Tibial nerve (tissue), 4 donors: ENCODE measurements around the gene CFAP251. TPM values are rescaled to one million over a fixed set of nuclear protein-coding genes. Genes with fewer than 3 reads are reported as not detected.

Experiments
- DNase-seq, 2 donors: peaks; one replicate each; pipeline ENCODE4 v3.0.0-alpha.2; 2019; ENCODE audit warnings: low spot score in 2 of 2
- H3K27ac ChIP-seq, 4 donors: fragments of 200-600 bp; sonication (generic) in 3 of 4; one replicate each; pipeline ENCODE4 v1.5.1; 2017 to 2019; ENCODE audit warnings: mild to moderate bottlenecking in 1 of 4
- H3K27me3 ChIP-seq, 2 donors: fragments of 200-600 bp; sonication (generic) in 1 of 2; one replicate each; pipeline versions ENCODE4 v1.5.1 to v1.6.0; 2017 to 2019
- H3K36me3 ChIP-seq, 3 donors: fragments of 200-600 bp; sonication (generic); one replicate each; pipeline ENCODE4 v1.5.1; 2018 to 2019
- H3K4me1 ChIP-seq, 4 donors: fragments of 200-600 bp; sonication (generic) in 3 of 4; one replicate each; pipeline ENCODE4 v1.5.1; 2017 to 2019
- H3K4me3 ChIP-seq, 4 donors: fragments of 200-600 bp; sonication (generic) in 3 of 4; one replicate each; pipeline ENCODE4 v1.5.1; 2017 to 2019; ENCODE audit warnings: mild to moderate bottlenecking in 1 of 4, moderate library complexity in 1 of 4
- H3K9me3 ChIP-seq, 4 donors: fragments of 200-600 bp; sonication (generic) in 3 of 4; one replicate each; pipeline ENCODE4 v1.5.1; 2017 to 2019
- CTCF ChIP-seq, 5 experiments: fragments of 200-600 bp in 3 of 5; fragments of 450-650 bp in 2 of 5; sonication (generic) in 3 of 5; IDR thresholded peaks; one replicate each; pipeline ENCODE4 v1.5.1; 2016 to 2019; ENCODE audit warnings: antibody characterized with exemption in 5 of 5, mild to moderate bottlenecking in 3 of 5, moderate library complexity in 2 of 5
- EP300 ChIP-seq, 2 donors: sonication (generic); formaldehyde crosslinking; IDR thresholded peaks; one replicate each; pipeline ENCODE4 v1.6.1; 2017; ENCODE audit warnings: antibody characterized with exemption in 2 of 2, mild to moderate bottlenecking in 1 of 2
- POLR2A ChIP-seq, 2 donors: fragments of 450-650 bp; IDR thresholded peaks; one replicate each; pipeline ENCODE4 v1.6.1; 2017; ENCODE audit warnings: antibody characterized with exemption in 2 of 2, mild to moderate bottlenecking in 2 of 2, moderate library complexity in 2 of 2
- WGBS, 2 donors: methylation state at CpG; one replicate each; pipeline ENCODE4 v1.1.5; 2018; 5-methylcytosine and 5-hydroxymethylcytosine counted together
- total RNA-seq, 4 donors: library from RNA; depleted of rRNA; stranded (reverse); fragments of >200 nt; gene quantifications; one replicate each; pipeline ENCODE4 v1.1.0, GENCODE V29; 2016

CFAP251 gene
- total RNA-seq, 4 donors from 2014 or later = 3.0 to 5.4 (median 3.9) TPM

- TF ChIP-seq EP300 (IDR thresholded peaks at IDR 0.05) (no peak), CTCF (IDR thresholded peaks at IDR 0.05) (no peak), POLR2A (IDR thresholded peaks at IDR 0.05) (no peak)
- Histone ChIP-seq H3K27me3 (no peaks in the 10 kb centered on the region), H3K9me3 (no peaks in the 10 kb centered on the region), H3K4me1 (no peaks in the 10 kb centered on the region), H3K27ac (no peak overlapping the region), H3K4me3 (no peak overlapping the region), H3K36me3 (peaks cover 0 to 98% (median 11%) of the 10 kb centered on the region in 3 donors)
- WGBS, 2 donors = 33 to 38% methylated on average over 4 of the region's 4 CpGs
- no peak for DNase-seq
Measured at GRCh38 chr12:121905746-121906145, 12.6 kb upstream of the CFAP251 start.

GRCh38 chr12:121908702-121909101 is 9.7 kb upstream of the CFAP251 start:
- Histone ChIP-seq H3K9me3 (no peaks in the 10 kb centered on the region), H3K27ac (no peak overlapping the region), H3K27me3 (no peaks in the 10 kb centered on the region), H3K4me3 (no peak overlapping the region), H3K36me3 (peaks cover 0 to 95% (median 6%) of the 10 kb centered on the region in 3 donors), H3K4me1 (no peaks in the 10 kb centered on the region)
- TF ChIP-seq CTCF (IDR thresholded peaks at IDR 0.05) (no peak), POLR2A (IDR thresholded peaks at IDR 0.05) (no peak), EP300 (IDR thresholded peaks at IDR 0.05) (no peak)
- no peak for DNase-seq
- 56 to 60% methylated on average over 2 of the region's 2 CpGs for WGBS, 2 donors

GRCh38 chr12:121911824-121912585 is 6.4 kb upstream of the CFAP251 start:
- TF ChIP-seq CTCF (IDR thresholded peaks at IDR 0.05) (no peak), EP300 (IDR thresholded peaks at IDR 0.05) (no peak), POLR2A (IDR thresholded peaks at IDR 0.05) (no peak)
- H3K36me3 ChIP-seq = peaks cover 0 to 97% (median 5%) of the 10 kb centered on the region in 3 donors

GRCh38 chr12:121915841-121916321 is 2.5 kb upstream of the CFAP251 start:
- H3K27ac ChIP-seq = peak overlapping the region in 1 of 4 donors; percentile 1
- TF ChIP-seq CTCF (IDR thresholded peaks at IDR 0.05) = no peak
- no peaks in the 10 kb centered on the region for H3K9me3 ChIP-seq
- peaks cover 0 to 74% (median 5%) of the 10 kb centered on the region in 3 donors for H3K36me3 ChIP-seq
- H3K4me3 ChIP-seq = no peak overlapping the region
- peaks cover 0 to 26% (median 6%) of the 10 kb centered on the region in 4 donors for H3K4me1 ChIP-seq
- WGBS, 2 donors = 52 to 55% methylated on average over 5 of the region's 5 CpGs
- DNase-seq = no peak
- no peaks in the 10 kb centered on the region for H3K27me3 ChIP-seq

More at GRCh38 chr12:121911824-121912585, 6.4 kb upstream of the CFAP251 start:
- WGBS, 2 donors = 92 to 93% methylated on average over 14 of the region's 14 CpGs
- Histone ChIP-seq H3K4me3 (no peak overlapping the region), H3K27ac (no peak overlapping the region), H3K27me3 (no peaks in the 10 kb centered on the region), H3K9me3 (no peaks in the 10 kb centered on the region), H3K4me1 (peaks cover 0 to 15% (median 0%) of the 10 kb centered on the region in 4 donors)
- no peak for DNase-seq

- whole genome bisulfite sequencing, 2 donors = 58 to 65% methylated on average over 7 of the region's 7 CpGs
- H3K36me3 ChIP-seq = peaks cover 0 to 66% (median 0%) of the 10 kb centered on the region in 3 donors
- H3K27ac ChIP-seq = no peak overlapping the region
Measured at GRCh38 chr12:121916719-121917118, 1.7 kb upstream of the CFAP251 start.

More at GRCh38 chr12:121916719-121917118, 1.7 kb upstream of the CFAP251 start:
- Histone ChIP-seq H3K9me3 (no peaks in the 10 kb centered on the region), H3K4me1 (peaks cover 0 to 26% (median 6%) of the 10 kb centered on the region in 4 donors), H3K27me3 (no peaks in the 10 kb centered on the region), H3K4me3 (no peak overlapping the region)
- TF ChIP-seq EP300 (IDR thresholded peaks at IDR 0.05) (no peak), POLR2A (IDR thresholded peaks at IDR 0.05) (no peak), CTCF (IDR thresholded peaks at IDR 0.05) (no peak)
- DNase-seq = no peak
